GM12872 (cell line): ENCODE data around the gene GAR1.

Source experiments
- CTCF ChIP-seq: IDR thresholded peaks from 3 replicates; pipeline ENCODE4 v1.5.1; 2011; ENCODE audit warnings: low read depth, mild to moderate bottlenecking, low read length, moderate library complexity; ENCODE audit not compliant: insufficient read depth

GAR1 gene

GRCh38 chr4:109872950-109873656 lies 57.5 kb downstream of the GAR1 start:
- no peak for TF ChIP-seq CTCF

GRCh38 chr4:109873791-109874514 lies 58.4 kb downstream of the GAR1 start:
- TF ChIP-seq CTCF, result no peak
